HEK293 (cell line): Measurements from ENCODE around the gene PLCH2.
"Not testable (repeated sequence)": the region's sequence is repeated elsewhere in the genome, so short reads cannot be mapped to it uniquely, and the experiment has no call there.

Source experiments
- CTCF ChIA-PET: fragments of 350-600 bp; formaldehyde crosslinking; extraction: SDS; loops from one replicate; lab custom pipeline; 2021; ENCODE audit warnings: antibody characterized with exemption; lab: Yijun Ruan, JAX
- POLR2A ChIA-PET: fragments of 300-600 bp; formaldehyde crosslinking; extraction: SDS; loops from one replicate; lab custom pipeline; 2020; ENCODE audit warnings: antibody characterized with exemption, inconsistent platforms; lab: Yijun Ruan, JAX
- H3K27ac ChIP-seq: fragments of 200-500 bp; sonication (Bioruptor generic); 2 replicates; pipeline ENCODE4 v1.5.1; 2014; ENCODE audit warnings: low read depth, low read length, control low read depth, inconsistent platforms; ENCODE audit errors: extremely low read depth
- H3K36me3 ChIP-seq, 2 experiments: fragments of 200-500 bp in 1 of 2; sonication (Bioruptor generic) in 1 of 2; 1 replicate in 1 of 2; 2 replicates in 1 of 2; pipeline ENCODE4 v1.5.1; 2014 to 2017; ENCODE audit warnings: inconsistent platforms in 2 of 2, low read length in 2 of 2; ENCODE audit not compliant: control insufficient read depth in 2 of 2, insufficient read depth in 1 of 2
- H3K4me1 ChIP-seq: fragments of 200-500 bp; sonication (Bioruptor generic); 2 replicates; pipeline ENCODE4 v1.5.1; 2014; ENCODE audit warnings: mild to moderate bottlenecking, low read length, inconsistent platforms; ENCODE audit not compliant: control insufficient read depth, insufficient read depth
- H3K4me3 ChIP-seq: 2 replicates; pipeline ENCODE4 v1.5.1; 2011; ENCODE audit warnings: low read depth, mild to moderate bottlenecking, control low read depth, low read length, moderate library complexity
- H3K9me3 ChIP-seq: fragments of 200-500 bp; sonication (Bioruptor generic); 2 replicates; pipeline ENCODE4 v1.5.1; 2014; ENCODE audit warnings: low read depth, low read length, inconsistent platforms; ENCODE audit not compliant: control insufficient read depth, insufficient read depth
- GLI2 ChIP-seq: fragments of 450-650 bp; formaldehyde crosslinking; IDR thresholded peaks from 2 replicates; pipeline ENCODE4; 2017; ENCODE audit warnings: missing biosample characterization, missing genetic modification characterization, low read depth, borderline replicate concordance
- KLF1 ChIP-seq: fragments of 450-650 bp; formaldehyde crosslinking; IDR thresholded peaks from 2 replicates; pipeline ENCODE4 v1.5.1; 2016; ENCODE audit warnings: missing biosample characterization, missing genetic modification characterization
- SCRT1 ChIP-seq: fragments of 450-650 bp; formaldehyde crosslinking; IDR thresholded peaks from 2 replicates; pipeline ENCODE4 v1.5.1; 2016; ENCODE audit warnings: missing biosample characterization, missing genetic modification characterization, borderline replicate concordance
- SP3 ChIP-seq: fragments of 450-650 bp; formaldehyde crosslinking; IDR thresholded peaks from 2 replicates; pipeline ENCODE4 v1.5.1; 2016; ENCODE audit warnings: missing biosample characterization, missing genetic modification characterization
- ZNF132 ChIP-seq: fragments of 450-650 bp; formaldehyde crosslinking; IDR thresholded peaks from 2 replicates; pipeline ENCODE4 v1.5.1; 2017; ENCODE audit warnings: missing biosample characterization, missing genetic modification characterization, borderline replicate concordance
- ZNF157 ChIP-seq: fragments of 450-650 bp; formaldehyde crosslinking; IDR thresholded peaks from 2 replicates; pipeline ENCODE4 v1.5.1; 2016; ENCODE audit warnings: missing biosample characterization, missing genetic modification characterization
- ZNF184 ChIP-seq: fragments of 450-650 bp; IDR thresholded peaks from 2 replicates; pipeline ENCODE4 v1.5.1; 2018; ENCODE audit warnings: missing biosample characterization, mild to moderate bottlenecking, missing genetic modification characterization
- ZNF391 ChIP-seq: fragments of 450-650 bp; formaldehyde crosslinking; IDR thresholded peaks from 2 replicates; pipeline ENCODE4 v1.5.1; 2016; ENCODE audit warnings: low read depth, missing biosample characterization, missing genetic modification characterization, borderline replicate concordance
- ZNF416 ChIP-seq: fragments of 450-650 bp; formaldehyde crosslinking; IDR thresholded peaks from 2 replicates; pipeline ENCODE4 v1.5.1; 2016; ENCODE audit warnings: missing biosample characterization, missing genetic modification characterization
- ZNF629 ChIP-seq: fragments of 450-650 bp; formaldehyde crosslinking; IDR thresholded peaks from 2 replicates; pipeline ENCODE4 v1.5.1; 2017; ENCODE audit warnings: missing biosample characterization, missing genetic modification characterization
- ZNF658 ChIP-seq: fragments of 450-650 bp; formaldehyde crosslinking; IDR thresholded peaks from 2 replicates; pipeline ENCODE4; 2016; ENCODE audit warnings: missing biosample characterization, missing genetic modification characterization
- ZNF664 ChIP-seq: fragments of 450-650 bp; formaldehyde crosslinking; IDR thresholded peaks from 2 replicates; pipeline ENCODE4 v1.5.1; 2016; ENCODE audit warnings: missing biosample characterization, missing genetic modification characterization
- ZNF747 ChIP-seq: fragments of 450-650 bp; formaldehyde crosslinking; IDR thresholded peaks from 2 replicates; pipeline ENCODE4 v1.5.1; 2016; ENCODE audit warnings: missing biosample characterization, missing genetic modification characterization
- ZNF785 ChIP-seq: fragments of 450-650 bp; formaldehyde crosslinking; IDR thresholded peaks from 2 replicates; pipeline ENCODE4 v1.5.1; 2016; ENCODE audit warnings: missing biosample characterization, missing genetic modification characterization
- TF ChIP-seq, protein P1 (sequence below): fragments of 450-650 bp; formaldehyde crosslinking; IDR thresholded peaks from 2 replicates; pipeline ENCODE4 v1.5.1; 2016; ENCODE audit warnings: missing biosample characterization, missing genetic modification characterization
- TF ChIP-seq, protein P2 (sequence below): fragments of 450-650 bp; formaldehyde crosslinking; IDR thresholded peaks from 2 replicates; pipeline ENCODE4 v1.5.1; 2017; ENCODE audit warnings: missing biosample characterization, mild to moderate bottlenecking, missing genetic modification characterization, moderate library complexity
- TF ChIP-seq, protein P3 (sequence below): fragments of 450-650 bp; formaldehyde crosslinking; IDR thresholded peaks from 2 replicates; pipeline ENCODE4 v1.5.1; 2016; ENCODE audit warnings: missing biosample characterization, missing genetic modification characterization, low read depth
- TF ChIP-seq, protein P4 (sequence below): sonication (generic); formaldehyde crosslinking; IDR thresholded peaks from 2 replicates; pipeline ENCODE4 v1.8.1; 2022; ENCODE audit warnings: mild to moderate bottlenecking, moderate library complexity, missing genetic modification reagents
- TF ChIP-seq, protein P5 (sequence below): fragments of 450-650 bp; formaldehyde crosslinking; IDR thresholded peaks from 2 replicates; pipeline ENCODE4 v1.5.1; 2016; ENCODE audit warnings: missing biosample characterization, missing genetic modification characterization

The PLCH2 gene

DNA sequence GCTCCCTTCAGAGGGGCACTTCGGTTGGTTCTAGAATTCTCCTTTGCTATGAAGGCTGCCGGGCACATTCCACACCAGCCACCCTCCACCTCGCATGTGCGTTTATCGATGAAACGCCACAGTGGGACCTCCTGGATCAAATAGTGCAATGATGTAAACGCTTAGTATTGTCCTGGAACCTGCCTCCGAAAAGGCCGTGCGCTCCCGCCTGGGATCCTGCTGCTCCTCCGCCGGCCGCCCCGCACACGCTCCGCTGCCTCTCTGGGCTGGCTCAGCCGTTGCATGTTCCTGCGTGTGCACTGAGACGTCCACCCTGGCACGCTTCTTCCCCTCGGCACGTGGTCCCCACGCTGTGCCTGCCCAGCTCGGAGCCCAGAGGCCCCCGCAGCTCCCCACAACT is 76.1 kb downstream of the PLCH2 start:
- Histone ChIP-seq H3K36me3 (no peaks in the 10 kb centered on the region), H3K4me1 (no peaks in the 10 kb centered on the region; the same call in 1 of the 2 replicates), H3K4me3 (no peak overlapping the region), H3K9me3 (no peaks in the 10 kb centered on the region), H3K27ac (no peak overlapping the region)
- CTCF ChIA-PET = no interaction called here
- POLR2A ChIA-PET = no interaction called here
- TF ChIP-seq ZNF664 (no peak), ZNF747 (no peak), ZNF658 (tag by site-specific recombination) (no peak), ZNF391 (tag by site-specific recombination) (no peak), SP3 (tag by site-specific recombination) (no peak), GLI2 (tag by site-specific recombination) (no peak), ZNF157 (tag by site-specific recombination) (no peak), ZNF629 (tag by site-specific recombination) (no peak), SCRT1 (no peak), KLF1 (tag by site-specific recombination) (no peak), ZNF416 (tag by site-specific recombination) (no peak), ZNF785 (tag by site-specific recombination) (no peak), ZNF184 (tag by site-specific recombination) (no peak), ZNF132 (no peak)
- TF ChIP-seq, protein P1, sequence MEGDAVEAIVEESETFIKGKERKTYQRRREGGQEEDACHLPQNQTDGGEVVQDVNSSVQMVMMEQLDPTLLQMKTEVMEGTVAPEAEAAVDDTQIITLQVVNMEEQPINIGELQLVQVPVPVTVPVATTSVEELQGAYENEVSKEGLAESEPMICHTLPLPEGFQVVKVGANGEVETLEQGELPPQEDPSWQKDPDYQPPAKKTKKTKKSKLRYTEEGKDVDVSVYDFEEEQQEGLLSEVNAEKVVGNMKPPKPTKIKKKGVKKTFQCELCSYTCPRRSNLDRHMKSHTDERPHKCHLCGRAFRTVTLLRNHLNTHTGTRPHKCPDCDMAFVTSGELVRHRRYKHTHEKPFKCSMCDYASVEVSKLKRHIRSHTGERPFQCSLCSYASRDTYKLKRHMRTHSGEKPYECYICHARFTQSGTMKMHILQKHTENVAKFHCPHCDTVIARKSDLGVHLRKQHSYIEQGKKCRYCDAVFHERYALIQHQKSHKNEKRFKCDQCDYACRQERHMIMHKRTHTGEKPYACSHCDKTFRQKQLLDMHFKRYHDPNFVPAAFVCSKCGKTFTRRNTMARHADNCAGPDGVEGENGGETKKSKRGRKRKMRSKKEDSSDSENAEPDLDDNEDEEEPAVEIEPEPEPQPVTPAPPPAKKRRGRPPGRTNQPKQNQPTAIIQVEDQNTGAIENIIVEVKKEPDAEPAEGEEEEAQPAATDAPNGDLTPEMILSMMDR (tag by site-specific recombination) = no peak
- TF ChIP-seq, protein P2, sequence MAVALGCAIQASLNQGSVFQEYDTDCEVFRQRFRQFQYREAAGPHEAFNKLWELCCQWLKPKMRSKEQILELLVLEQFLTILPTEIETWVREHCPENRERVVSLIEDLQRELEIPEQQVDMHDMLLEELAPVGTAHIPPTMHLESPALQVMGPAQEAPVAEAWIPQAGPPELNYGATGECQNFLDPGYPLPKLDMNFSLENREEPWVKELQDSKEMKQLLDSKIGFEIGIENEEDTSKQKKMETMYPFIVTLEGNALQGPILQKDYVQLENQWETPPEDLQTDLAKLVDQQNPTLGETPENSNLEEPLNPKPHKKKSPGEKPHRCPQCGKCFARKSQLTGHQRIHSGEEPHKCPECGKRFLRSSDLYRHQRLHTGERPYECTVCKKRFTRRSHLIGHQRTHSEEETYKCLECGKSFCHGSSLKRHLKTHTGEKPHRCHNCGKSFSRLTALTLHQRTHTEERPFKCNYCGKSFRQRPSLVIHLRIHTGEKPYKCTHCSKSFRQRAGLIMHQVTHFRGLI (tag by site-specific recombination) = no peak
- TF ChIP-seq, protein P3, sequence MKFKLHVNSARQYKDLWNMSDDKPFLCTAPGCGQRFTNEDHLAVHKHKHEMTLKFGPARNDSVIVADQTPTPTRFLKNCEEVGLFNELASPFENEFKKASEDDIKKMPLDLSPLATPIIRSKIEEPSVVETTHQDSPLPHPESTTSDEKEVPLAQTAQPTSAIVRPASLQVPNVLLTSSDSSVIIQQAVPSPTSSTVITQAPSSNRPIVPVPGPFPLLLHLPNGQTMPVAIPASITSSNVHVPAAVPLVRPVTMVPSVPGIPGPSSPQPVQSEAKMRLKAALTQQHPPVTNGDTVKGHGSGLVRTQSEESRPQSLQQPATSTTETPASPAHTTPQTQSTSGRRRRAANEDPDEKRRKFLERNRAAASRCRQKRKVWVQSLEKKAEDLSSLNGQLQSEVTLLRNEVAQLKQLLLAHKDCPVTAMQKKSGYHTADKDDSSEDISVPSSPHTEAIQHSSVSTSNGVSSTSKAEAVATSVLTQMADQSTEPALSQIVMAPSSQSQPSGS (tag by site-specific recombination) = no peak
- TF ChIP-seq, protein P4, sequence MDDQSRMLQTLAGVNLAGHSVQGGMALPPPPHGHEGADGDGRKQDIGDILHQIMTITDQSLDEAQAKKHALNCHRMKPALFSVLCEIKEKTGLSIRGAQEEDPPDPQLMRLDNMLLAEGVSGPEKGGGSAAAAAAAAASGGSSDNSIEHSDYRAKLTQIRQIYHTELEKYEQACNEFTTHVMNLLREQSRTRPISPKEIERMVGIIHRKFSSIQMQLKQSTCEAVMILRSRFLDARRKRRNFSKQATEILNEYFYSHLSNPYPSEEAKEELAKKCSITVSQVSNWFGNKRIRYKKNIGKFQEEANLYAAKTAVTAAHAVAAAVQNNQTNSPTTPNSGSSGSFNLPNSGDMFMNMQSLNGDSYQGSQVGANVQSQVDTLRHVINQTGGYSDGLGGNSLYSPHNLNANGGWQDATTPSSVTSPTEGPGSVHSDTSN (CRISPR knock-in tag) = no peak
- TF ChIP-seq, protein P5, sequence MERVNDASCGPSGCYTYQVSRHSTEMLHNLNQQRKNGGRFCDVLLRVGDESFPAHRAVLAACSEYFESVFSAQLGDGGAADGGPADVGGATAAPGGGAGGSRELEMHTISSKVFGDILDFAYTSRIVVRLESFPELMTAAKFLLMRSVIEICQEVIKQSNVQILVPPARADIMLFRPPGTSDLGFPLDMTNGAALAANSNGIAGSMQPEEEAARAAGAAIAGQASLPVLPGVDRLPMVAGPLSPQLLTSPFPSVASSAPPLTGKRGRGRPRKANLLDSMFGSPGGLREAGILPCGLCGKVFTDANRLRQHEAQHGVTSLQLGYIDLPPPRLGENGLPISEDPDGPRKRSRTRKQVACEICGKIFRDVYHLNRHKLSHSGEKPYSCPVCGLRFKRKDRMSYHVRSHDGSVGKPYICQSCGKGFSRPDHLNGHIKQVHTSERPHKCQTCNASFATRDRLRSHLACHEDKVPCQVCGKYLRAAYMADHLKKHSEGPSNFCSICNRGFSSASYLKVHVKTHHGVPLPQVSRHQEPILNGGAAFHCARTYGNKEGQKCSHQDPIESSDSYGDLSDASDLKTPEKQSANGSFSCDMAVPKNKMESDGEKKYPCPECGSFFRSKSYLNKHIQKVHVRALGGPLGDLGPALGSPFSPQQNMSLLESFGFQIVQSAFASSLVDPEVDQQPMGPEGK (tag by site-specific recombination) = no peak

DNA sequence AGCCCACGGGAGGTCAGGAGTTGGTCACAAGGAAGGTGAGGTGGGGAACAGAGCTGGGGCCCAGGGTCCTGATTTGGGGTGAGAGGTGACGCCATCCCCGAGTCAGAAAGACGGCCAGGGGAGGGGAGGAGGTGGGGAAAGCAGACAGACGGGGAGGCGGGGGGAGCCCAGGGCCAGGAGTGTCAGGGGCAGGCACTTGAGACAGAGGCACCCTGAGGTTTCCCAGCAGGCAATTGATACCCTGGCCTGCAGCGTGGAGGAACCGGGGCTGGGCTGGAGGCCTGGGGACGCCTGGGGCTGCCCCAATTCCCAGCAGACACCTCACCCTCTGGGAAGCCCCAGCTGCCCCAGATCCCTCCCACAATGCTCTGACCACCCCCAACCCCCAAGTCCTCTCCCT is 77.0 kb downstream of the PLCH2 start:
- CTCF ChIA-PET, POLR2A ChIA-PET, H3K27ac ChIP-seq, H3K4me3 ChIP-seq, H3K36me3 ChIP-seq, H3K9me3 ChIP-seq, H3K4me1 ChIP-seq: not testable (repeated sequence)
